AG10803 (cell line): ENCODE results near the gene ZCCHC2.

Experiments
- DNase-seq: peaks from one replicate; pipeline ENCODE4 v3.0.0; 2010; ENCODE audit warnings: low read depth
- H3K4me3 ChIP-seq: 2 replicates; pipeline ENCODE4 v1.5.1; 2011; ENCODE audit warnings: mild to moderate bottlenecking, low read length, control low read depth
- TF ChIP-seq, protein P1 (sequence below): conservative IDR thresholded peaks from 2 replicates; pipeline ENCODE4 v1.5.1; 2011; ENCODE audit warnings: mild to moderate bottlenecking, low read length, control low read depth, inconsistent platforms

ZCCHC2 gene

DNA sequence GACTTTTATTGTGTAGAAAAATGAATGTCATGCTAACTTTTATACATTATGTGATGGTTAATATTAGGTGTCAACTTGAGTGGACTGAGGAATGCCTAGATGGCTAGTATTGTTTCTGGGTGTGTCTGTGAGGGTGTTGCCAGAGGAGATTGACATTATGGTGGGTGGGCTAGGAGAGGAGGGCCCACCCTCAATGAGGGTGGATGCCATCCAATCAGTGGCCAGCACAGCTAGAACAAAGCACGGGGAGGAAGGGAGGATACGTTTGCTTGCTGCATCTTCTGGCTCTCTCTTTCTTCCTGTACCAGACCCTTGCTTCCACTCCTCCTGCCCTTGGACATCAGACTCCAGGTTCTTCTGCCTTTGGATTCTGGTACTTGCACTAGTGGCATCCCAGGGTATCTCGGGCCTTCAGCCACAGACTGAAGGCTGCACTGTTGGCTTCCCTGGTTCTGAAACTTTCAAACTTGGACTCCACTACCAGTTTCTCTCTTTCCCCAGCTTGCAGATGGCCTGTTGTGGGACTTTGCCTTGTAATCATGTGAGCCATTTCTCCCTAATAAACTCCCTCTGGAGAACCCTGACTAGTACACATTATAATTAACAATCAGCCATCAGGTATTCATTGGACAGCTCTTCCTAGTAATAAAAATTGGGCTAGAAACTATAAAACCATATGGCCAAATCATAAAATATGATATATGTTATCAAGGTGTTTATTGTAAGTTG, 31.7 kb upstream of the ZCCHC2 start:
- DNase-seq = no peak
- TF ChIP-seq, protein P1, sequence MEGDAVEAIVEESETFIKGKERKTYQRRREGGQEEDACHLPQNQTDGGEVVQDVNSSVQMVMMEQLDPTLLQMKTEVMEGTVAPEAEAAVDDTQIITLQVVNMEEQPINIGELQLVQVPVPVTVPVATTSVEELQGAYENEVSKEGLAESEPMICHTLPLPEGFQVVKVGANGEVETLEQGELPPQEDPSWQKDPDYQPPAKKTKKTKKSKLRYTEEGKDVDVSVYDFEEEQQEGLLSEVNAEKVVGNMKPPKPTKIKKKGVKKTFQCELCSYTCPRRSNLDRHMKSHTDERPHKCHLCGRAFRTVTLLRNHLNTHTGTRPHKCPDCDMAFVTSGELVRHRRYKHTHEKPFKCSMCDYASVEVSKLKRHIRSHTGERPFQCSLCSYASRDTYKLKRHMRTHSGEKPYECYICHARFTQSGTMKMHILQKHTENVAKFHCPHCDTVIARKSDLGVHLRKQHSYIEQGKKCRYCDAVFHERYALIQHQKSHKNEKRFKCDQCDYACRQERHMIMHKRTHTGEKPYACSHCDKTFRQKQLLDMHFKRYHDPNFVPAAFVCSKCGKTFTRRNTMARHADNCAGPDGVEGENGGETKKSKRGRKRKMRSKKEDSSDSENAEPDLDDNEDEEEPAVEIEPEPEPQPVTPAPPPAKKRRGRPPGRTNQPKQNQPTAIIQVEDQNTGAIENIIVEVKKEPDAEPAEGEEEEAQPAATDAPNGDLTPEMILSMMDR = no peak
- no peak overlapping the region for H3K4me3 ChIP-seq

DNA sequence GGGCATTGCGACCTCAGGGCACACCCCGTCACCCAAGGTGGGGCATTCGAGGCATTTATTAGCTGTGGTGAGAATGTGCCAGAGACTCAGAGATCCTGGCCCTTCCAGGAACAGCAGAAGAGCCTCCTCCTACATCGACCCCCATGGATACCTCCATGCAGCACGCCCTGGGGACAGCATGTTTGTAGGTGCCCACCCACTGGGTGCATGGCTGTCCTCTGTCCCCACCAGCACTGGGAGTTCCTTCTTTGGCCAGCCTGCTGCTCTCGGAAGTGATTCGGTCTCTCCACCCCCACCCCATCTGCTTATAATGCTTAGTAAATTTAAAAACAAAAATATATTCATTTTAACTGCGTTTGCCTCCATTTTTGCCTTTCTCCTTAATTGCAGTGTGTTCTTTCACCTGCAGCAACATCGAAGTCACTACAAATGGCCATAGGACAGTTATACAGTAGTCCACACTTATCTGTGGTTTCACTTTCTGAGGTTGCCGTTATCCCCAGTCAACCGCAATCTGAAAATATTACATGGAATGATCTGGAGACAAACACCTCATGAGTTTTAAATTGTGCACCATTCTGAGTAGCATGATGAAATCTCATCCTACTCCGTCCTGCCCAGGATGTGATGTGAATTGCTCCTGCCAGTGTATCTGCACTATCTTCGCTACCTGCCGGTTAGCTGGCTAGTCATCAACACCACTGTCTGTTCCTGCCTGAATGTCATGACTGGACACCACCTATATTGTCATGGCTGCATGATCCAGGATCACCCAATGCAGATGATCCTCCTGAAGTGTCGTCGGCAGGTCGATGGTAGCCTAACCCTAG, 29.6 kb upstream of the ZCCHC2 start:
- TF ChIP-seq, protein P1 = no peak
- no peak for DNase-seq
- no peak overlapping the region for H3K4me3 ChIP-seq

DNA sequence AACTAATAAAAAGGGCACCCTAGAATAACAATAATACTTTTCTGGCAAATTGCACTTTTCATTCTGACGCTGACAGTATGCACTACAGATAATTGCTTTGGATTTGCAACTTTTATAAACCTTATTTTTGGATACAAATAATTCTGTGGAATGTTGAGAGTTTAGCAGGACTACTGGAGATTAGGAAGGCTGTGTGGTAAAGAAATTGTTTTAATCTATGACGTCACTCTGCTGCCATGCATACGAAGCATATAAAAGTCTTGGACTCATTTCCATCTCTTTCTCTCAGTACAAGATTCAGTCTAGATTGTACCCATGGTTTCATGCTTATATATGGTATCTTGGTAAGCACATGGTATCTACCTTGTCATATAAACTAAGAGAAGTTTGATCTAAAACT, 28.1 kb upstream of the ZCCHC2 start:
- H3K4me3 ChIP-seq = no peak overlapping the region
- TF ChIP-seq, protein P1 = no peak
- DNase-seq = no peak

DNA sequence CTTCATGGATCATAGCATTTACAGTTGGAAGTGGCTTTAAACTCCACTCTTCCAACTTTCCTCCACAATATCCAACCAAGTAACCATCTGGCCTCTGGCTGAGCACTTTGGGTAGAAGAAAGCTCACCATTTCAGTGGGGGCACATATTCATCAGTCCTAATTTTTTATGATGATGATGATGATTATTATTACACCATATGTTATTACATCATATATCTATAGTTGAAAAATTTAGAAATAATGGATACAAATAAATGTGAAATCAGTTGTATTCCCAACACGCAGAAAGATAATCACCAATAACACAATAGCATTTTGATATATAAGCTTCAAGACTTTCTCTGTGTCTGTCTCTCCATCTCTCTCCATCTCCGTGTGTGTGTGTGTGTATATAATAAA, 26.6 kb upstream of the ZCCHC2 start:
- H3K4me3 ChIP-seq = no peak overlapping the region

DNA sequence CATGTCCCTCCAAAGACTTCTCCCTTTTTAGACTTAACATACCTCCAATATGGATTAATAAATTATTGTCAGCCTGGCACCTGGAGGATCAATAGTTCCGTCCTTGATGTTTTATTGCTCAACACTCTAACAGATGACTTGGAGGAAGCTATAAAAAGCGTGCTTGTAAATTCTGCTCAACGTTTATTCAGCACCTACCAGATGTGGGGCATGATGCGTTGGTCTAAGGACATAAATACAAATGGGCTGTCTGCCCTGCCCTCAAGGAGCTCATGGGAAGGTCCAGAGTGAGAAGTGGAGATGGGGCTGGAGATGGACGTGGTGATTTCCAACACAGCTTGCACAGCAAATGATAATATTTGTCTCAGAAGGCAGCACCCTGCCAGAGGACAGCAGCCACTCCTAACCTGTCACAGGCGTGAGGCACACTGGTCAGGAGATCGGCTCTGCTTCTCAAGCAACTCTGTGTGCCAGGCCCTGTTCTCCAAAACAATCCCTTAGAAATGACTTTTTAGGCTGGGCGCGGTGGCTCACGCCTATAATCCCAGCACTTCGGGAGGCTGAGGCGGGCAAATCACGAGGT, 25.5 kb upstream of the ZCCHC2 start:
- TF ChIP-seq, protein P1 = no peak
- DNase-seq = no peak
- no peak overlapping the region for H3K4me3 ChIP-seq

More for the DNA sequence above, 26.6 kb upstream of the ZCCHC2 start:
- DNase-seq = no peak
- TF ChIP-seq, protein P1 = no peak

DNA sequence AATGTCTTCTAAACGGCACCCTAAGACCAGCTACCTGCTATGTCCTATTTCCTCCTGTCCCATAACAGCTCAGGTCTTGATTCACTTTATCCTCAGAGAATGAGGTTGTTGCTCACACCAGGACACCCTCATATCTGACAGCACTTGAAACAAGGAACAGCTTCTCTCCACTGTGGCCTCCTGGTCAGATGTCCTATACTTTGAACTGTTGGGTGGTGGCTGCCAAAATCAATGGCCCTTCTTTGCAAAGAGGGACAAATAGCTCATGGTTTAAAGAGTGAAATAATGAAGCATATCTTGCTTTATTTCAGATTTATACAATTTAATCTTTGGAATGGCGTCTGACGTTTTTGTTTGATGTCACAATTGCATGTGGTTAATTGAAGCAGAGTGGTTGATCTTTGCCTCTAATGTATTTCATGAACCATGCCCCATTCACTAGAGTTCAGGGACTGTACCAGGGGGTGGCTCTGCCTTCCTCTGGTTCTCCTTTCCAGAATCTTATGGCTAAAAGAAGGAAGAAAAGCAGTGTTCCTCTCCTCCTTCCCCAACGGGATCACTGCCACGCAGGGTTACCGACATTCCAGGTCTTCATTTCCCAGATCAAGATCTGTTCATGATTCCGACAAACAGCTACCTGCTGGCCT, 24.1 kb upstream of the ZCCHC2 start:
- TF ChIP-seq, protein P1 = no peak
- H3K4me3 ChIP-seq = no peak overlapping the region
- no peak for DNase-seq
